ENCODE results near the gene ZFP30. TPM values are rescaled to one million over a fixed set of nuclear protein-coding genes. Genes with fewer than 3 reads are reported as not detected.
"Not testable (repeated sequence)": the region's sequence is repeated elsewhere in the genome, so short reads cannot be mapped to it uniquely, and the experiment has no call there.

Gene ZFP30
- total RNA-seq, 1 donor from 2014 or later: 15.1 TPM

- H3K4me3 Mint-ChIP-seq (ENCODE audit: unreplicated experiment): peak overlapping the region; percentile 94
- no peaks in the 10 kb centered on the region for H3K27me3 Mint-ChIP-seq (ENCODE audit: low read depth)
- H3K36me3 Mint-ChIP-seq (ENCODE audit: low read depth): peaks cover 7% of the 10 kb centered on the region
- H3K9me3 Mint-ChIP-seq (ENCODE audit: low read depth): peaks cover 9% of the 10 kb centered on the region
- DNase-seq (ENCODE audit: low spot score): peak; percentile 95
- H3K4me1 Mint-ChIP-seq (ENCODE audit: low read depth): peaks cover 11% of the 10 kb centered on the region
- peak overlapping the region; percentile 92 for H3K27ac Mint-ChIP-seq (ENCODE audit: unreplicated experiment)
- peak; percentile 52 for TF ChIP-seq CTCF (IDR thresholded peaks at IDR 0.05)
Observed at GRCh38 chr19:37691881-37692504, 36.7 kb upstream of the ZFP30 start.

- Mint-ChIP-seq H3K27ac (ENCODE audit: unreplicated experiment) (no peak overlapping the region), H3K36me3 (ENCODE audit: low read depth) (peaks cover 21% of the 10 kb centered on the region), H3K27me3 (ENCODE audit: low read depth) (no peaks in the 10 kb centered on the region), H3K4me3 (ENCODE audit: unreplicated experiment) (no peak overlapping the region), H3K9me3 (ENCODE audit: low read depth) (peaks cover 29% of the 10 kb centered on the region), H3K4me1 (ENCODE audit: low read depth) (no peaks in the 10 kb centered on the region)
- DNase-seq (ENCODE audit: low spot score): no peak
- TF ChIP-seq CTCF (IDR thresholded peaks at IDR 0.05): no peak
Observed at GRCh38 chr19:37683520-37683919, 28.3 kb upstream of the ZFP30 start.

GRCh38 chr19:37669450-37669914 is 14.2 kb upstream of the ZFP30 start:
- Mint-ChIP-seq H3K27ac (ENCODE audit: unreplicated experiment) (no peak overlapping the region), H3K9me3 (ENCODE audit: low read depth) (peaks cover 50% of the 10 kb centered on the region), H3K36me3 (ENCODE audit: low read depth) (peaks cover 38% of the 10 kb centered on the region), H3K27me3 (ENCODE audit: low read depth) (no peaks in the 10 kb centered on the region), H3K4me3 (ENCODE audit: unreplicated experiment) (no peak overlapping the region), H3K4me1 (ENCODE audit: low read depth) (no peaks in the 10 kb centered on the region)
- DNase-seq (ENCODE audit: low spot score): no peak
- no peak for TF ChIP-seq CTCF (IDR thresholded peaks at IDR 0.05)

GRCh38 chr19:37657157-37657556 is 1.9 kb upstream of the ZFP30 start:
- H3K4me3 Mint-ChIP-seq (ENCODE audit: unreplicated experiment); H3K36me3 Mint-ChIP-seq (ENCODE audit: low read depth); DNase-seq (ENCODE audit: low spot score); H3K27me3 Mint-ChIP-seq (ENCODE audit: low read depth); H3K27ac Mint-ChIP-seq (ENCODE audit: unreplicated experiment): not testable (repeated sequence)
- H3K4me1 Mint-ChIP-seq (ENCODE audit: low read depth): peaks cover 20% of the 10 kb centered on the region
- H3K9me3 Mint-ChIP-seq (ENCODE audit: low read depth): peaks cover 33% of the 10 kb centered on the region

- no peak for DNase-seq (ENCODE audit: low spot score)
- H3K9me3 Mint-ChIP-seq (ENCODE audit: low read depth): peaks cover 27% of the 10 kb centered on the region
- peaks cover 20% of the 10 kb centered on the region for H3K4me1 Mint-ChIP-seq (ENCODE audit: low read depth)
- H3K27ac Mint-ChIP-seq (ENCODE audit: unreplicated experiment): peak overlapping the region; percentile 82
- peaks cover 3% of the 10 kb centered on the region for H3K36me3 Mint-ChIP-seq (ENCODE audit: low read depth)
- H3K4me3 Mint-ChIP-seq (ENCODE audit: unreplicated experiment): peak overlapping the region; percentile 93
- H3K27me3 Mint-ChIP-seq (ENCODE audit: low read depth): no peaks in the 10 kb centered on the region
- peak; percentile 33 for TF ChIP-seq CTCF (IDR thresholded peaks at IDR 0.05)
Observed at GRCh38 chr19:37655689-37656371, 565 bp upstream of the ZFP30 start.
